Naive thymus-derived CD4-positive, alpha-beta T cell (primary cell): ENCODE data around the gene BANK1. TPM values are rescaled to one million over a fixed set of nuclear protein-coding genes. Genes with fewer than 3 reads are reported as not detected.

ENCODE experiments used
- ATAC-seq: fragments of 150-1000 bp; cut with Tn5 transposase; 2 replicates; pipeline ENCODE4 v1.10.0; 2021; ENCODE audit warnings: mild to moderate bottlenecking, moderate library complexity
- CTCF ChIA-PET: fragments of 350-600 bp; sonication (Branson Sonifier 250); formaldehyde crosslinking; loops from one replicate; lab custom pipeline; 2021; ENCODE audit warnings: antibody characterized with exemption; lab: Charles Lee
- POLR2A ChIA-PET: fragments of 350-600 bp; sonication (Branson Sonifier 250); formaldehyde crosslinking; loops from one replicate; lab custom pipeline; 2021; ENCODE audit warnings: antibody characterized with exemption, inconsistent platforms; lab: Charles Lee
- DNase-seq, 9 donors: peaks; one replicate each; pipeline versions ENCODE4 v3.0.0 to v3.0.0-alpha.2; 2020 to 2022; ENCODE audit warnings: mixed read lengths in 1 of 9
- H3K27ac ChIP-seq: one replicate; pipeline ENCODE4 v1.7.0; 2013; ENCODE audit warnings: mild to moderate bottlenecking, low read depth, low read length, moderate library complexity
- H3K27me3 ChIP-seq, 2 donors: one replicate each; pipeline ENCODE4 v1.7.0; 2013; ENCODE audit warnings: low read length in 2 of 2, mild to moderate bottlenecking in 2 of 2, moderate library complexity in 2 of 2; ENCODE audit not compliant: control insufficient read depth in 2 of 2, insufficient read depth in 2 of 2
- H3K36me3 ChIP-seq, 3 experiments: 1 replicate in 2 of 3; 2 replicates in 1 of 3; pipeline ENCODE4 v1.7.0; 2013; ENCODE audit warnings: low read length in 3 of 3, mild to moderate bottlenecking in 3 of 3, moderate library complexity in 1 of 3; ENCODE audit not compliant: insufficient read depth in 3 of 3, control insufficient read depth in 2 of 3
- H3K4me1 ChIP-seq, 2 donors: one replicate each; pipeline ENCODE4 v1.7.0; 2013; ENCODE audit warnings: low read length in 2 of 2, mild to moderate bottlenecking in 2 of 2, moderate library complexity in 1 of 2; ENCODE audit not compliant: control insufficient read depth in 2 of 2, insufficient read depth in 2 of 2
- H3K4me3 ChIP-seq: 2 replicates; pipeline ENCODE4 v1.7.0; 2013; ENCODE audit warnings: mild to moderate bottlenecking, low read length
- H3K9me3 ChIP-seq, 3 experiments: 1 replicate in 2 of 3; 2 replicates in 1 of 3; pipeline ENCODE4 v1.7.0; 2013; ENCODE audit warnings: low read length in 3 of 3; ENCODE audit not compliant: control insufficient read depth in 2 of 3
- H3K27ac Mint-ChIP-seq, 9 donors: one replicate each; pipeline ENCODE4 v1.8.0; 2020 to 2022; ENCODE audit warnings: mixed read lengths in 9 of 9, mild to moderate bottlenecking in 8 of 9, moderate library complexity in 5 of 9, inconsistent platforms in 2 of 9
- H3K27me3 Mint-ChIP-seq, 5 donors: one replicate each; pipeline ENCODE4 v1.8.0; 2021 to 2022; ENCODE audit warnings: mixed read lengths in 5 of 5, mild to moderate bottlenecking in 1 of 5
- H3K36me3 Mint-ChIP-seq, 5 donors: one replicate each; pipeline ENCODE4 v1.8.0; 2020 to 2022; ENCODE audit warnings: mixed read lengths in 5 of 5, mild to moderate bottlenecking in 3 of 5, inconsistent platforms in 1 of 5
- H3K4me1 Mint-ChIP-seq, 7 donors: one replicate each; pipeline ENCODE4 v1.8.0; 2020 to 2022; ENCODE audit warnings: mixed read lengths in 7 of 7, mild to moderate bottlenecking in 3 of 7, inconsistent platforms in 1 of 7
- H3K4me3 Mint-ChIP-seq, 10 donors: one replicate each; pipeline ENCODE4 v1.8.0; 2020 to 2022; ENCODE audit warnings: mild to moderate bottlenecking in 10 of 10, mixed read lengths in 10 of 10, moderate library complexity in 6 of 10, inconsistent platforms in 2 of 10
- H3K9me3 Mint-ChIP-seq, 11 donors: one replicate each; pipeline ENCODE4 v1.8.0; 2020 to 2022; ENCODE audit warnings: mixed read lengths in 11 of 11, mild to moderate bottlenecking in 4 of 11, inconsistent platforms in 1 of 11, moderate library complexity in 1 of 11
- intact Hi-C, 2 donors: fragments of 100-400 bp; cut with micrococcal nuclease; formaldehyde crosslinking; loops; one replicate each; pipeline ENCODE4 v1.15.1; 2023
- polyA plus RNA-seq, 2 donors: library from polyadenylated mRNA; unstranded; fragments of 300-500 nt; fragmentation: Illumina TruSeq; gene quantifications; one replicate each; pipeline ENCODE4 v1.2.3, GENCODE V29; 2021
- total RNA-seq, 6 experiments: library from RNA in 5 of 6; stranded (reverse) in 5 of 6; gene quantifications; 1 replicate in 5 of 6; 2 replicates in 1 of 6; pipeline ENCODE4 v1.2.3 and lab custom pipeline; 2021 to 2026

BANK1 gene
- total RNA-seq (1 to 10 TPM in 2 of 5 experiments, under 1 TPM in 3; 0.22 to 8.3 (median 0.54) TPM), polyA plus RNA-seq (under 1 TPM; 0.26 to 0.71 TPM), total RNA-seq (lab: John Stamatoyannopoulos, UW) (0.81 reads per million)

DNA sequence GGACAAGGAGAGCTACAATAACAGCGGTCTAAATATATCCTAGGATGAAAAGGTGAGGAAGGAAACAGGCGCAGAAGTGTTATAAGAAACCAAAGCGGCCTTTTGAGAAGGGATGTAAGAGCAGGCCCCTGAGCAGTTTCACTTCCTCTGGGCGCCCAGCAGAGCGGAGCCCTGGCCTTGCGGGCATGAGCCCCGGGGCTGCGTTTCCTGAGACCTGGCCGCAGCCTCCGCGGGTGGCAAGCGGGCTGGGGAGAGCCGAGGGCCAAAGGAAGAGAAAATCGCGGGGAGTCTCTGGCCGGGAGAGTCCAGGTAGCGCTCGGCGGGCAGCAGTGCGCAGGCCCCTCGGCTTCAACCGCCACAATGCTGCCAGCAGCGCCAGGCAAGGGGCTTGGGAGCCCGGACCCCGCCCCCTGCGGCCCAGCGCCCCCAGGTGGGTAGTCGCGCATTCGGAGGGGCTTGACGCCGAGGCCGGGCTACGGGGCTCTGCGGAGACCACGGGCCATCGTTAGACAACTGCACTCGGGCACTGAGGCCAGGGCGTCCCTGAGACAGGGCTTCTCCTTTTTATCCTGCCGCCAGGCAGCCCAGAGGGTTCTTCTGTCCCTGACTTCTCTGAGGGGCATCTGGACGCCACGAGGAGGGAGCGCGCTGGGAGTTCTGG is at the start of gene BANK1:
BANK1 (plus strand) TSS at position 210 of the 661 bp plus-strand sequence; CDS start at position 361, 151 bp downstream.
- peak in 7 of 9 donors; percentile 7 to 32 (median 15) for DNase-seq
- no peaks in the 10 kb centered on the region for H3K36me3 ChIP-seq
- Mint-ChIP-seq H3K27ac (peak within 1 kb of the TSS in 3 of 9 donors; percentile 4 to 30 (median 16)), H3K36me3 (peaks cover 0 to 12% (median 0%) of the 10 kb centered on the region in 5 donors), H3K27me3 (peaks cover 36 to 64% (median 54%) of the 10 kb centered on the region in 5 donors), H3K9me3 (peaks cover 0 to 8% (median 3%) of the 10 kb centered on the region in 11 donors), H3K4me1 (peaks cover 3 to 26% (median 10%) of the 10 kb centered on the region in 7 donors), H3K4me3 (peak within 1 kb of the TSS; percentile 75 to 90 (median 80))
- CTCF ChIA-PET: no interaction called here
- POLR2A ChIA-PET: no interaction called here
- H3K4me3 ChIP-seq: no peak within 1 kb of the TSS
- H3K27ac ChIP-seq: no peak within 1 kb of the TSS
- H3K27me3 ChIP-seq: no peaks in the 10 kb centered on the region
- peak; percentile 94 for ATAC-seq
- no peaks in the 10 kb centered on the region for H3K9me3 ChIP-seq
- intact Hi-C loops: no loop called here
- no peaks in the 10 kb centered on the region for H3K4me1 ChIP-seq

- Mint-ChIP-seq H3K9me3 (peaks cover 0 to 3% (median 0%) of the 10 kb centered on the region in 11 donors), H3K4me1 (no peaks in the 10 kb centered on the region), H3K27ac (no peak overlapping the region), H3K27me3 (peaks cover 0 to 4% (median 0%) of the 10 kb centered on the region in 5 donors), H3K4me3 (no peak overlapping the region), H3K36me3 (no peaks in the 10 kb centered on the region)
- no peak overlapping the region for H3K27ac ChIP-seq
- no peak for ATAC-seq
- no peaks in the 10 kb centered on the region for H3K27me3 ChIP-seq
- POLR2A ChIA-PET: no interaction called here
- CTCF ChIA-PET: no interaction called here
- H3K4me1 ChIP-seq: no peaks in the 10 kb centered on the region
- no peaks in the 10 kb centered on the region for H3K36me3 ChIP-seq
- no peaks in the 10 kb centered on the region for H3K9me3 ChIP-seq
- no peak for DNase-seq
- intact Hi-C loops: no loop called here
- no peak overlapping the region for H3K4me3 ChIP-seq
Observed at GRCh38 chr4:101753721-101754120, 36.8 kb upstream of the BANK1 start.

DNA sequence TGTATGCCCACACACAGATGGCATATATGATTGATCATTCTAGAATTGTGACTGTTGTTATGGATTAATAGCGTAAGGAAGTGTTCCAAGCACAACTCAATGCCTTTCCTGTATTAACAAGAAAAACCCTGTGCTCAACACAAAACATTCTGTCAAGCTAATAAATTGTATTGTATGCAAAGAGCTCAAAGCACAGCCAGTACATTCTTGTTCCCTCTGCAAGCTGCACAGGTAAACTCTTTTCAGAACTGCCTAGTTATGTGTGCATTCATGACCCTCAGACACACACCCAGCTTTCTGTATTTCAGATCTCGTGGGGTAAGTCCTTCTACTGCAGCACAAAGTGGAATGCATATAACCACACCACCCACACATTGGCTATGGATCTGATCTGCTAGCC is 34.3 kb upstream of the BANK1 start:
- H3K36me3 Mint-ChIP-seq: no peaks in the 10 kb centered on the region
- no peak overlapping the region for H3K27ac Mint-ChIP-seq
- Histone ChIP-seq H3K9me3 (no peaks in the 10 kb centered on the region), H3K27me3 (no peaks in the 10 kb centered on the region), H3K4me1 (no peaks in the 10 kb centered on the region), H3K27ac (no peak overlapping the region), H3K36me3 (no peaks in the 10 kb centered on the region), H3K4me3 (no peak overlapping the region)
- ATAC-seq (no peak), DNase-seq (no peak)
- intact Hi-C loops: no loop called here
- peaks cover 0 to 4% (median 0%) of the 10 kb centered on the region in 5 donors for H3K27me3 Mint-ChIP-seq
- no peaks in the 10 kb centered on the region for H3K4me1 Mint-ChIP-seq
- peaks cover 0 to 3% (median 0%) of the 10 kb centered on the region in 11 donors for H3K9me3 Mint-ChIP-seq
- CTCF ChIA-PET: no interaction called here
- H3K4me3 Mint-ChIP-seq: no peak overlapping the region
- POLR2A ChIA-PET: no interaction called here

DNA sequence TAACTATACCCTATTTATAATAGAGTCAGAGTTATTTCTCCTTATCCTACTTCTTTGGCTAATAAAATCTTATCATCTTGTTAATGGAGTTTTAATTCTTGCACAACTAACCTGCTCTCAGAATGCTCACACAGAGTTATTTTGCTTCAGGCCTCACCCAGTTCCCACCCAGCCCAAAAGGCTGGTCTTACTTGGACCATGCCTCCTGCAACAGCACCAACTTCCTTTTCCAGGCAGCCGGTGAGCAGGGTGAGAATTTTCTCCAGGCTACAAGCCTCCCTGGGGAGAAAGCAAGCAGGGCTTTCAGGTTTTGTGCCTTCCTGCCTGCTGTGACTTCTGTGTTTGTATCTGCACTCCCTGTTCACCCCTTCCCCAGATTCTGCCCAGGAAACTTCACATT is 29.1 kb upstream of the BANK1 start:
- no peaks in the 10 kb centered on the region for H3K27me3 ChIP-seq
- no peaks in the 10 kb centered on the region for H3K4me1 ChIP-seq
- Mint-ChIP-seq H3K4me3 (no peak overlapping the region), H3K9me3 (peaks cover 0 to 9% (median 1%) of the 10 kb centered on the region in 11 donors), H3K27ac (no peak overlapping the region), H3K27me3 (peaks cover 0 to 4% (median 0%) of the 10 kb centered on the region in 5 donors), H3K36me3 (no peaks in the 10 kb centered on the region), H3K4me1 (no peaks in the 10 kb centered on the region)
- H3K4me3 ChIP-seq: no peak overlapping the region
- DNase-seq (no peak), ATAC-seq (no peak)
- intact Hi-C loops: no loop called here
- no peaks in the 10 kb centered on the region for H3K9me3 ChIP-seq
- ChIA-PET POLR2A (no interaction called here), CTCF (no interaction called here)
- no peaks in the 10 kb centered on the region for H3K36me3 ChIP-seq
- H3K27ac ChIP-seq: no peak overlapping the region

DNA sequence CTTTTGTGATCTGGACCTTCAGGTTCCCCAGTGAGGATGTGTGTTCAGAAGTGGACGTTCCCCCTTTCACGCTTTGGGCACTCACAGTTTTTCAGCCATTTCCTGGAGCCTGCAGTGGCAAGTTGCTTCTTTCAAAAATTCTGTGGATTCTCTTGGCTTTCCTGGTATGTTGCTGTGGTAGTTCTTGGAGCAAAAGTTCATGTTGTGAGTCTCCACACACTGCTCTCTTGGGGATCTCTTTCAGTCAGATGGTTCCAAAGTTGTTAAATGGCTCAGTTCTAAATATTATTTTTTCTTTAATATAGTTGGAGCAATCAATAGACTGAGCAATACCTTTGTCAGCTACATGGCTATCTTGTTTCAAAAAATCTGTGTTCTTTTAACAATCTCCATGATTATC is 28.5 kb upstream of the BANK1 start:
- Histone ChIP-seq H3K9me3 (no peaks in the 10 kb centered on the region), H3K4me3 (no peak overlapping the region), H3K27me3 (no peaks in the 10 kb centered on the region), H3K4me1 (no peaks in the 10 kb centered on the region), H3K36me3 (no peaks in the 10 kb centered on the region), H3K27ac (no peak overlapping the region)
- Mint-ChIP-seq H3K27me3 (peaks cover 0 to 6% (median 0%) of the 10 kb centered on the region in 5 donors), H3K4me3 (no peak overlapping the region), H3K27ac (no peak overlapping the region), H3K4me1 (no peaks in the 10 kb centered on the region), H3K36me3 (no peaks in the 10 kb centered on the region), H3K9me3 (peaks cover 0 to 15% (median 3%) of the 10 kb centered on the region in 11 donors)
- CTCF ChIA-PET: no interaction called here
- ATAC-seq: no peak
- POLR2A ChIA-PET: no interaction called here
- no peak for DNase-seq
- intact Hi-C loops: no loop called here

- intact Hi-C loops: no loop called here
- no peaks in the 10 kb centered on the region for H3K4me1 Mint-ChIP-seq
- no peak for ATAC-seq
Observed at GRCh38 chr4:101762534-101762933, 28.0 kb upstream of the BANK1 start.

More at GRCh38 chr4:101762534-101762933, 28.0 kb upstream of the BANK1 start:
- Mint-ChIP-seq H3K9me3 (peaks cover 0 to 20% (median 4%) of the 10 kb centered on the region in 11 donors), H3K27me3 (peaks cover 0 to 8% (median 0%) of the 10 kb centered on the region in 5 donors), H3K36me3 (no peaks in the 10 kb centered on the region), H3K27ac (no peak overlapping the region), H3K4me3 (no peak overlapping the region)
- no peaks in the 10 kb centered on the region for H3K4me1 ChIP-seq
- no peaks in the 10 kb centered on the region for H3K27me3 ChIP-seq
- DNase-seq: no peak
- no peak overlapping the region for H3K4me3 ChIP-seq
- POLR2A ChIA-PET: no interaction called here
- CTCF ChIA-PET: interaction anchor here (0.6 kb wide), 1 partner anchor 435 kb away, joined by 4 read pairs; no protein-coding TSS in a partner anchor
- no peaks in the 10 kb centered on the region for H3K9me3 ChIP-seq
- H3K36me3 ChIP-seq: no peaks in the 10 kb centered on the region
- no peak overlapping the region for H3K27ac ChIP-seq
